Measurements from ENCODE around the gene RELL2.

Gene RELL2

GRCh38 chr5:141657937-141658545, 21.2 kb downstream of the RELL2 start:
- Histone ChIP-seq H3F3A (ENCODE audit: insufficient read depth, low read length) (no peaks in the 10 kb centered on the region), H3K4me1 (ENCODE audit: insufficient read depth, low read length, severe bottlenecking) (no peaks in the 10 kb centered on the region), H3K9me3 (ENCODE audit: low read length) (no peaks in the 10 kb centered on the region), H4K20me1 (ENCODE audit: insufficient read depth, low read length) (no peaks in the 10 kb centered on the region), H3K9me2 (ENCODE audit: low read depth, low read length) (no peaks in the 10 kb centered on the region), H3K4me3 (ENCODE audit: low read depth, low read length, poor library complexity, severe bottlenecking) (no peak overlapping the region), H2AFZ (ENCODE audit: low read length) (no peak overlapping the region), H3K36me3 (ENCODE audit: insufficient read depth, low read length) (no peaks in the 10 kb centered on the region), H3K27me3 (ENCODE audit: insufficient read depth, low read length) (peaks cover 7% of the 10 kb centered on the region), H3K79me2 (ENCODE audit: insufficient read depth, low read length) (no peaks in the 10 kb centered on the region), H3K27ac (ENCODE audit: low read depth, low read length, poor library complexity, severe bottlenecking) (no peak overlapping the region), H3K9ac (ENCODE audit: low read length) (no peak overlapping the region), H3K4me2 (ENCODE audit: low read length) (no peak overlapping the region)
- no peak for TF ChIP-seq EZH2 (IDR thresholded peaks at IDR 0.05; ENCODE audit: borderline replicate concordance, low read length)
- TF ChIP-seq, protein P1, sequence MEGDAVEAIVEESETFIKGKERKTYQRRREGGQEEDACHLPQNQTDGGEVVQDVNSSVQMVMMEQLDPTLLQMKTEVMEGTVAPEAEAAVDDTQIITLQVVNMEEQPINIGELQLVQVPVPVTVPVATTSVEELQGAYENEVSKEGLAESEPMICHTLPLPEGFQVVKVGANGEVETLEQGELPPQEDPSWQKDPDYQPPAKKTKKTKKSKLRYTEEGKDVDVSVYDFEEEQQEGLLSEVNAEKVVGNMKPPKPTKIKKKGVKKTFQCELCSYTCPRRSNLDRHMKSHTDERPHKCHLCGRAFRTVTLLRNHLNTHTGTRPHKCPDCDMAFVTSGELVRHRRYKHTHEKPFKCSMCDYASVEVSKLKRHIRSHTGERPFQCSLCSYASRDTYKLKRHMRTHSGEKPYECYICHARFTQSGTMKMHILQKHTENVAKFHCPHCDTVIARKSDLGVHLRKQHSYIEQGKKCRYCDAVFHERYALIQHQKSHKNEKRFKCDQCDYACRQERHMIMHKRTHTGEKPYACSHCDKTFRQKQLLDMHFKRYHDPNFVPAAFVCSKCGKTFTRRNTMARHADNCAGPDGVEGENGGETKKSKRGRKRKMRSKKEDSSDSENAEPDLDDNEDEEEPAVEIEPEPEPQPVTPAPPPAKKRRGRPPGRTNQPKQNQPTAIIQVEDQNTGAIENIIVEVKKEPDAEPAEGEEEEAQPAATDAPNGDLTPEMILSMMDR (IDR thresholded peaks at IDR 0.05; ENCODE audit: low read length) = no peak

DNA sequence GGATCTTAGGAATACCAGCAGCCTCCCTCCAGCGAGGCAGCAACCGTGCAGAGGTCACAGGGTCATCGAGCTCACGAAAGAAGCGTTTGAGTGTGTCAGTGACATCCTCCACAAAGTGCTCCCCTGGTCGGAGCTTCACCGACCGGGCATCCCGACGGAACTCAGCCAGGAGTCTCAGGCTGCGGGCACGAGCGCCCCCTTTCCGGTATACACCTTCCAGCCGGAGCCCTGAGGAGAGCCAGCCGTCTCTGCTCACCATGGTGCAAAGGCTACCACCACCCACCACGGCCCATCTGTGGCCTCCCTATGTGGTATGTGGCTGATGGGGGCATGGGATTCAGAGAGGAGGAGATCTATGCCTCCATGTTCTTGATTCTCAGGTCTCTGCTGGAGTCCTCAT, 25.2 kb downstream of the RELL2 start:
- Histone ChIP-seq H3K9ac (ENCODE audit: low read length) (no peak overlapping the region), H3K79me2 (ENCODE audit: insufficient read depth, low read length) (no peaks in the 10 kb centered on the region), H3K4me3 (ENCODE audit: low read depth, low read length, poor library complexity, severe bottlenecking) (no peak overlapping the region), H4K20me1 (ENCODE audit: insufficient read depth, low read length) (no peaks in the 10 kb centered on the region), H3F3A (ENCODE audit: insufficient read depth, low read length) (no peaks in the 10 kb centered on the region), H3K4me1 (ENCODE audit: insufficient read depth, low read length, severe bottlenecking) (no peaks in the 10 kb centered on the region), H3K9me2 (ENCODE audit: low read depth, low read length) (no peaks in the 10 kb centered on the region), H3K27me3 (ENCODE audit: insufficient read depth, low read length) (0 out of 2 replicates have a peak, but pooled peaks cover 4% of the 10 kb centered on the region), H3K4me2 (ENCODE audit: low read length) (no peak overlapping the region), H3K27ac (ENCODE audit: low read depth, low read length, poor library complexity, severe bottlenecking) (no peak overlapping the region), H2AFZ (ENCODE audit: low read length) (no peak overlapping the region), H3K9me3 (ENCODE audit: low read length) (no peaks in the 10 kb centered on the region), H3K36me3 (ENCODE audit: insufficient read depth, low read length) (no peaks in the 10 kb centered on the region)
- no peak for TF ChIP-seq EZH2 (IDR thresholded peaks at IDR 0.05; ENCODE audit: borderline replicate concordance, low read length)
- TF ChIP-seq, protein P1 (IDR thresholded peaks at IDR 0.05; ENCODE audit: low read length) = no peak

- Histone ChIP-seq H3K36me3 (ENCODE audit: insufficient read depth, low read length) (no peaks in the 10 kb centered on the region), H3K9ac (ENCODE audit: low read length) (no peak overlapping the region), H4K20me1 (ENCODE audit: insufficient read depth, low read length) (no peaks in the 10 kb centered on the region), H2AFZ (ENCODE audit: low read length) (no peak overlapping the region), H3K4me2 (ENCODE audit: low read length) (no peak overlapping the region), H3K4me3 (ENCODE audit: low read depth, low read length, poor library complexity, severe bottlenecking) (no peak overlapping the region), H3F3A (ENCODE audit: insufficient read depth, low read length) (no peaks in the 10 kb centered on the region), H3K79me2 (ENCODE audit: insufficient read depth, low read length) (no peaks in the 10 kb centered on the region), H3K27ac (ENCODE audit: low read depth, low read length, poor library complexity, severe bottlenecking) (no peak overlapping the region), H3K9me3 (ENCODE audit: low read length) (no peaks in the 10 kb centered on the region), H3K9me2 (ENCODE audit: low read depth, low read length) (no peaks in the 10 kb centered on the region), H3K4me1 (ENCODE audit: insufficient read depth, low read length, severe bottlenecking) (no peaks in the 10 kb centered on the region), H3K27me3 (ENCODE audit: insufficient read depth, low read length) (0 out of 2 replicates have a peak, but pooled peaks cover 4% of the 10 kb centered on the region)
- no peak for TF ChIP-seq EZH2 (IDR thresholded peaks at IDR 0.05; ENCODE audit: borderline replicate concordance, low read length)
Measured at GRCh38 chr5:141663506-141663905, 26.7 kb downstream of the RELL2 start.

Measured in OCI-LY1 (cell line).